WTC11 (cell line): ENCODE results near the gene EXOC1L. TPM values are rescaled to one million over a fixed set of nuclear protein-coding genes. Genes with fewer than 3 reads are reported as not detected.

ENCODE experiments used
- ATAC-seq: fragments of 200-7000 bp; cut with Tn5 transposase; 2 replicates; pipeline ENCODE4 v1.10.0; 2021; ENCODE audit warnings: mild to moderate bottlenecking, moderate library complexity
- CTCF ChIA-PET: fragments of 300-600 bp; sonication (Branson Sonifier 250); formaldehyde crosslinking; loops from one replicate; lab custom pipeline; 2021; ENCODE audit warnings: antibody characterized with exemption; lab: Charles Lee
- POLR2A ChIA-PET: fragments of 350-600 bp; sonication (Branson Sonifier 250); formaldehyde crosslinking; loops from one replicate; lab custom pipeline; 2021; ENCODE audit warnings: antibody characterized with exemption; lab: Charles Lee
- DNase-seq: peaks from one replicate; pipeline ENCODE4 v3.0.0; 2021; ENCODE audit warnings: low spot score
- H3K27ac Mint-ChIP-seq: 2 replicates; pipeline ENCODE4 v1.8.0; 2021; ENCODE audit warnings: mixed read lengths
- H3K27me3 Mint-ChIP-seq: 2 replicates; pipeline ENCODE4 v1.8.0; 2021; ENCODE audit warnings: low read depth, mild to moderate bottlenecking, moderate library complexity, mixed read lengths
- H3K36me3 Mint-ChIP-seq: 2 replicates; pipeline ENCODE4 v1.8.0; 2021; ENCODE audit warnings: mixed read lengths
- H3K4me1 Mint-ChIP-seq: 2 replicates; pipeline ENCODE4 v1.8.0; 2022; ENCODE audit warnings: mixed read lengths
- H3K4me3 Mint-ChIP-seq: 2 replicates; pipeline ENCODE4 v1.8.0; 2021; ENCODE audit warnings: mild to moderate bottlenecking, moderate library complexity, mixed read lengths
- H3K9me3 Mint-ChIP-seq: 2 replicates; pipeline ENCODE4 v1.8.0; 2021; ENCODE audit warnings: mixed read lengths
- ETV6 ChIP-seq: sonication (generic); formaldehyde crosslinking; IDR thresholded peaks from 2 replicates; pipeline ENCODE4 v1.8.1; 2022; ENCODE audit warnings: mild to moderate bottlenecking, missing genetic modification reagents
- GABPB1 ChIP-seq: sonication (generic); formaldehyde crosslinking; IDR thresholded peaks from 2 replicates; pipeline ENCODE4 v1.8.1; 2023; ENCODE audit warnings: mild to moderate bottlenecking, missing genetic modification reagents
- GTF2I ChIP-seq: fragments of 250-450 bp; sonication (Bioruptor Pico); conservative IDR thresholded peaks from 2 replicates; pipeline ENCODE4 v1.4.0; 2021; ENCODE audit warnings: mild to moderate bottlenecking
- KAT7 ChIP-seq: sonication (generic); formaldehyde crosslinking; IDR thresholded peaks from 2 replicates; pipeline ENCODE4 v1.8.1; 2023; ENCODE audit warnings: missing genetic modification reagents, mild to moderate bottlenecking, borderline replicate concordance
- NFATC4 ChIP-seq: fragments of 250-450 bp; sonication (Bioruptor Pico); IDR thresholded peaks from 2 replicates; pipeline ENCODE4 v1.9.0; 2021; ENCODE audit warnings: mild to moderate bottlenecking
- NFE2L1 ChIP-seq: sonication (generic); formaldehyde crosslinking; IDR thresholded peaks from 2 replicates; pipeline ENCODE4 v1.8.1; 2023; ENCODE audit warnings: missing genetic modification reagents
- RORB ChIP-seq: fragments of 250-450 bp; sonication (Bioruptor Pico); IDR thresholded peaks from 2 replicates; pipeline ENCODE4 v1.9.0; 2021; ENCODE audit warnings: mild to moderate bottlenecking
- SOX15 ChIP-seq: fragments of 250-450 bp; sonication (Bioruptor Pico); IDR thresholded peaks from 2 replicates; pipeline ENCODE4 v1.9.0; 2021; ENCODE audit warnings: mild to moderate bottlenecking
- TEAD1 ChIP-seq: sonication (generic); formaldehyde crosslinking; IDR thresholded peaks from 2 replicates; pipeline ENCODE4 v1.8.0; 2022; ENCODE audit warnings: mild to moderate bottlenecking, missing genetic modification reagents
- ZNF138 ChIP-seq: sonication (generic); formaldehyde crosslinking; conservative IDR thresholded peaks from 2 replicates; pipeline ENCODE4 v1.8.1; 2022; ENCODE audit warnings: mild to moderate bottlenecking, moderate library complexity, missing genetic modification reagents
- ZNF232 ChIP-seq: sonication (generic); formaldehyde crosslinking; IDR thresholded peaks from 2 replicates; pipeline ENCODE4 v1.8.0; 2022; ENCODE audit warnings: mild to moderate bottlenecking, missing genetic modification reagents
- ZNF671 ChIP-seq: fragments of 250-450 bp; sonication (Bioruptor Pico); IDR thresholded peaks from 2 replicates; pipeline ENCODE4 v1.8.0; 2021; ENCODE audit warnings: mild to moderate bottlenecking
- total RNA-seq: library from RNA; stranded (reverse); gene quantifications from 3 replicates; pipeline ENCODE4 v1.2.3, GENCODE V29; 2021
- TF ChIP-seq, protein P1 (sequence below): sonication (generic); formaldehyde crosslinking; IDR thresholded peaks from 2 replicates; pipeline ENCODE4 v1.8.1; 2023; ENCODE audit warnings: mild to moderate bottlenecking, missing genetic modification reagents
- TF ChIP-seq, protein P2 (sequence below): sonication (generic); formaldehyde crosslinking; IDR thresholded peaks from 2 replicates; pipeline ENCODE4 v1.8.1; 2022; ENCODE audit warnings: low read depth, missing genetic modification reagents, borderline replicate concordance
- TF ChIP-seq, protein P3 (sequence below): fragments of 250-450 bp; sonication (Bioruptor Pico); IDR thresholded peaks from 2 replicates; pipeline ENCODE4 v1.8.0; 2021; ENCODE audit warnings: mild to moderate bottlenecking
- TF ChIP-seq, protein P4 (sequence below): sonication (generic); formaldehyde crosslinking; IDR thresholded peaks from 2 replicates; pipeline ENCODE4 v1.8.0; 2022; ENCODE audit warnings: mild to moderate bottlenecking, missing genetic modification reagents
- TF ChIP-seq, protein P5 (sequence below): sonication (generic); formaldehyde crosslinking; conservative IDR thresholded peaks from 2 replicates; pipeline ENCODE4 v1.8.1; 2022; ENCODE audit warnings: mild to moderate bottlenecking, missing genetic modification reagents
- TF ChIP-seq, protein P6 (sequence below): sonication (generic); formaldehyde crosslinking; IDR thresholded peaks from 2 replicates; pipeline ENCODE4 v1.8.1; 2023; ENCODE audit warnings: mild to moderate bottlenecking, moderate library complexity, missing genetic modification reagents
- TF ChIP-seq, protein P7 (sequence below): sonication (generic); formaldehyde crosslinking; IDR thresholded peaks from 2 replicates; pipeline ENCODE4 v1.8.1; 2023; ENCODE audit warnings: mild to moderate bottlenecking, missing genetic modification reagents, moderate library complexity
- TF ChIP-seq, protein P8 (sequence below): fragments of 250-450 bp; sonication (Bioruptor Pico); IDR thresholded peaks from 2 replicates; pipeline ENCODE4 v2.1.2; 2022; ENCODE audit warnings: mild to moderate bottlenecking, moderate library complexity

The EXOC1L gene
- total RNA-seq, 1 experiment from 2014 or later, result not detected

DNA sequence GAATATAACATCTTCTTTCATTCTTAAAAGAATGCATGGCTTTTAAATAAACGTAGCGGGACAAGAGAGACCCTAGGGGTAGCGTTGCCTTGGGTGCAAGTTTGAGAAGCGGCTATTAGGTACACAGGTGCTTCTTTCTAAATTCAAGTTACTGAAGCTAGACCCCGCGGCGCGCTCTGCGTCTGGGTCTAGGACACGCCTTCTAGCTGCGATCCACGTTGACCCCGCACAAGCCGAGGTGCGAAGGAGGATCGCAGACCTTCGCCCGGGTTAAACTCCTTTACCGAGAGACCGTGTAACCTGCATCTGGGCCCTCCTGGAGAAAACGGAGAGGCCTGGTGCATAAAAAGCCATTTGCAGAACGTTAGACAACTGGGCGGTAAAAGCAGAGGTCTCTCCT lies 25.5 kb upstream of the EXOC1L start:
- H3K9me3 Mint-ChIP-seq, result no peaks in the 10 kb centered on the region
- no peaks in the 10 kb centered on the region for H3K36me3 Mint-ChIP-seq
- H3K27ac Mint-ChIP-seq, result no peak overlapping the region
- H3K27me3 Mint-ChIP-seq, result peaks cover 44% of the 10 kb centered on the region
- ChIA-PET POLR2A (no interaction called here), CTCF (no interaction called here)
- DNase-seq (peak; percentile 15), ATAC-seq (no peak)
- TF ChIP-seq, protein P1, sequence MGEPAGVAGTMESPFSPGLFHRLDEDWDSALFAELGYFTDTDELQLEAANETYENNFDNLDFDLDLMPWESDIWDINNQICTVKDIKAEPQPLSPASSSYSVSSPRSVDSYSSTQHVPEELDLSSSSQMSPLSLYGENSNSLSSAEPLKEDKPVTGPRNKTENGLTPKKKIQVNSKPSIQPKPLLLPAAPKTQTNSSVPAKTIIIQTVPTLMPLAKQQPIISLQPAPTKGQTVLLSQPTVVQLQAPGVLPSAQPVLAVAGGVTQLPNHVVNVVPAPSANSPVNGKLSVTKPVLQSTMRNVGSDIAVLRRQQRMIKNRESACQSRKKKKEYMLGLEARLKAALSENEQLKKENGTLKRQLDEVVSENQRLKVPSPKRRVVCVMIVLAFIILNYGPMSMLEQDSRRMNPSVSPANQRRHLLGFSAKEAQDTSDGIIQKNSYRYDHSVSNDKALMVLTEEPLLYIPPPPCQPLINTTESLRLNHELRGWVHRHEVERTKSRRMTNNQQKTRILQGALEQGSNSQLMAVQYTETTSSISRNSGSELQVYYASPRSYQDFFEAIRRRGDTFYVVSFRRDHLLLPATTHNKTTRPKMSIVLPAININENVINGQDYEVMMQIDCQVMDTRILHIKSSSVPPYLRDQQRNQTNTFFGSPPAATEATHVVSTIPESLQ (CRISPR knock-in tag), result no peak
- TF ChIP-seq SOX15 (CRISPR knock-in tag) (no peak), NFE2L1 (CRISPR knock-in tag) (no peak)
- TF ChIP-seq, protein P2, sequence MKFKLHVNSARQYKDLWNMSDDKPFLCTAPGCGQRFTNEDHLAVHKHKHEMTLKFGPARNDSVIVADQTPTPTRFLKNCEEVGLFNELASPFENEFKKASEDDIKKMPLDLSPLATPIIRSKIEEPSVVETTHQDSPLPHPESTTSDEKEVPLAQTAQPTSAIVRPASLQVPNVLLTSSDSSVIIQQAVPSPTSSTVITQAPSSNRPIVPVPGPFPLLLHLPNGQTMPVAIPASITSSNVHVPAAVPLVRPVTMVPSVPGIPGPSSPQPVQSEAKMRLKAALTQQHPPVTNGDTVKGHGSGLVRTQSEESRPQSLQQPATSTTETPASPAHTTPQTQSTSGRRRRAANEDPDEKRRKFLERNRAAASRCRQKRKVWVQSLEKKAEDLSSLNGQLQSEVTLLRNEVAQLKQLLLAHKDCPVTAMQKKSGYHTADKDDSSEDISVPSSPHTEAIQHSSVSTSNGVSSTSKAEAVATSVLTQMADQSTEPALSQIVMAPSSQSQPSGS (CRISPR knock-in tag), result no peak
- TF ChIP-seq, protein P3, sequence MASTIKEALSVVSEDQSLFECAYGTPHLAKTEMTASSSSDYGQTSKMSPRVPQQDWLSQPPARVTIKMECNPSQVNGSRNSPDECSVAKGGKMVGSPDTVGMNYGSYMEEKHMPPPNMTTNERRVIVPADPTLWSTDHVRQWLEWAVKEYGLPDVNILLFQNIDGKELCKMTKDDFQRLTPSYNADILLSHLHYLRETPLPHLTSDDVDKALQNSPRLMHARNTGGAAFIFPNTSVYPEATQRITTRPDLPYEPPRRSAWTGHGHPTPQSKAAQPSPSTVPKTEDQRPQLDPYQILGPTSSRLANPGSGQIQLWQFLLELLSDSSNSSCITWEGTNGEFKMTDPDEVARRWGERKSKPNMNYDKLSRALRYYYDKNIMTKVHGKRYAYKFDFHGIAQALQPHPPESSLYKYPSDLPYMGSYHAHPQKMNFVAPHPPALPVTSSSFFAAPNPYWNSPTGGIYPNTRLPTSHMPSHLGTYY (CRISPR knock-in tag), result no peak
- H3K4me3 Mint-ChIP-seq, result peak overlapping the region; percentile 54
- peaks cover 3% of the 10 kb centered on the region; the same call in 1 of the 2 replicates for H3K4me1 Mint-ChIP-seq

DNA sequence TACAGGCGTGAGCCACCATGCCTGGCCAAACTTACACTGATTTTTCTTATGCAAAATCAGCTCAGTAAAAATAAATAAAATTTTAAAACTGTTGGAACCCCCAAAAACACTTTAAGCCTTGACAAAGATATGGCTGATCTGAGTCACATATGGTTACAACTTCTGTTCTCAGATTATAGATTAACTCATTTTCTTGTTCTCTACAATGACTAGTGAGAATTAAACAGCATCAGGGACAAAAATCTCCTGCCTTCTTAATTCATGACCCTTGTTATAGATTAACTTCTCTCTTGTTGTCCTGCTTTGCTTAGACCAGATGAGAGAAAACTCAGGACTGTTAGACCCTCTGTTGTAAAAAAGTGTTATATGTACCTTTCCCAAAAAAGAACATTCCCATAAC lies 24.2 kb upstream of the EXOC1L start:
- no peaks in the 10 kb centered on the region for H3K9me3 Mint-ChIP-seq
- ATAC-seq (no peak), DNase-seq (no peak)
- no peaks in the 10 kb centered on the region for H3K36me3 Mint-ChIP-seq
- CTCF ChIA-PET, result no interaction called here
- TF ChIP-seq ZNF671 (CRISPR knock-in tag) (no peak), RORB (CRISPR knock-in tag) (no peak)
- H3K4me3 Mint-ChIP-seq, result no peak overlapping the region
- H3K27me3 Mint-ChIP-seq, result peaks cover 44% of the 10 kb centered on the region
- H3K4me1 Mint-ChIP-seq, result peaks cover 3% of the 10 kb centered on the region; the same call in 1 of the 2 replicates
- no peak overlapping the region for H3K27ac Mint-ChIP-seq
- POLR2A ChIA-PET, result no interaction called here

DNA sequence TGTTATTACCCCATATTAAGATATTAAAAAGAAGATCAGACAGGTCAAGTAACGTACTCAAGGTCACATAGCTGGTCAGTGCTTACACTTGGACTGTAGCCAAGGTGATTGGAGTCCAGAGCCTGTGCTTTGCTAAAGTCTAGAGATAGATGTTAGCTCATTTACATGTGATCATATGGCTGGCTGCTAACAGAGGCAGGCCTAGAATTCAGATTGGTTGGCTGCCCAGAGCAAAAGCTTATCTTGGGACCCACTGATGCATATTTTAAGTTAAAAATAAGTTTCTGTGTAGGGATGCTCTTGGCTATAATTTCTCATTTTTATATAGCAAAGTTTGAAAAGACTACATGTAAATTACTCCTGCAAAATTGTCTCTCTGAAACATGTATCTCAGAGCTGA lies 18.1 kb upstream of the EXOC1L start:
- H3K9me3 Mint-ChIP-seq, result no peaks in the 10 kb centered on the region
- no peak overlapping the region for H3K4me3 Mint-ChIP-seq
- no peaks in the 10 kb centered on the region for H3K36me3 Mint-ChIP-seq
- DNase-seq (no peak), ATAC-seq (no peak)
- H3K27ac Mint-ChIP-seq, result no peak overlapping the region
- H3K27me3 Mint-ChIP-seq, result peaks cover 4% of the 10 kb centered on the region
- ChIA-PET CTCF (no interaction called here), POLR2A (no interaction called here)
- H3K4me1 Mint-ChIP-seq, result no peaks in the 10 kb centered on the region
- no peak for TF ChIP-seq ZNF671 (CRISPR knock-in tag)
- TF ChIP-seq GABPB1 (CRISPR knock-in tag), result no peak
- TF ChIP-seq KAT7 (CRISPR knock-in tag), result no peak
- TF ChIP-seq ZNF232 (CRISPR knock-in tag), result no peak
- TF ChIP-seq, protein P4, sequence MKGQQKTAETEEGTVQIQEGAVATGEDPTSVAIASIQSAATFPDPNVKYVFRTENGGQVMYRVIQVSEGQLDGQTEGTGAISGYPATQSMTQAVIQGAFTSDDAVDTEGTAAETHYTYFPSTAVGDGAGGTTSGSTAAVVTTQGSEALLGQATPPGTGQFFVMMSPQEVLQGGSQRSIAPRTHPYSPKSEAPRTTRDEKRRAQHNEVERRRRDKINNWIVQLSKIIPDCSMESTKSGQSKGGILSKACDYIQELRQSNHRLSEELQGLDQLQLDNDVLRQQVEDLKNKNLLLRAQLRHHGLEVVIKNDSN, result no peak
- TF ChIP-seq, protein P5, sequence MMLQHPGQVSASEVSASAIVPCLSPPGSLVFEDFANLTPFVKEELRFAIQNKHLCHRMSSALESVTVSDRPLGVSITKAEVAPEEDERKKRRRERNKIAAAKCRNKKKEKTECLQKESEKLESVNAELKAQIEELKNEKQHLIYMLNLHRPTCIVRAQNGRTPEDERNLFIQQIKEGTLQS (CRISPR knock-in tag), result no peak
- TF ChIP-seq TEAD1, result no peak

DNA sequence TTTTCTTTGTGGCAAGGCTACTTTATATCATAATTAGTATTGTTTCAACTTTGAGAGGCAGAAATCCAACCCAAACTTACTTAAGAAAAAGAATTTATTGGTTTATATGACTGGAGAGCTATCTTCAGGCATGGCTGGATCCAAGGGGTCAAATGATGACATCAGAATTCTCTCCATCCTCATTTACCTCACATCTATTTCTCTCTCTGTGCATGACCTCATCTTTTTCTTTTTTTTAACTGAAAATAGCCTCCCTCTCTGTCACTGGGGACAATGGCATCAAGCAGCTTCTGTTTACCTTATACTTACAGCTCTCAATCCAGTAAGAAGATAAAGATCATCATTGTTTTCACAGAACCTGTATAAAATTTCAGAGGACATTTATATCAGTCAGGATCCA lies 12.0 kb upstream of the EXOC1L start:
- ChIA-PET CTCF (no interaction called here), POLR2A (no interaction called here)
- Mint-ChIP-seq H3K4me1 (no peaks in the 10 kb centered on the region), H3K27ac (no peak overlapping the region), H3K4me3 (no peak overlapping the region), H3K9me3 (no peaks in the 10 kb centered on the region; the same call in 1 of the 2 replicates), H3K27me3 (no peaks in the 10 kb centered on the region; the same call in 1 of the 2 replicates), H3K36me3 (no peaks in the 10 kb centered on the region)
- no peak for DNase-seq
- no peak for ATAC-seq
- no peak for TF ChIP-seq NFATC4 (CRISPR knock-in tag)
- TF ChIP-seq ETV6 (CRISPR knock-in tag), result no peak
- TF ChIP-seq, protein P6, sequence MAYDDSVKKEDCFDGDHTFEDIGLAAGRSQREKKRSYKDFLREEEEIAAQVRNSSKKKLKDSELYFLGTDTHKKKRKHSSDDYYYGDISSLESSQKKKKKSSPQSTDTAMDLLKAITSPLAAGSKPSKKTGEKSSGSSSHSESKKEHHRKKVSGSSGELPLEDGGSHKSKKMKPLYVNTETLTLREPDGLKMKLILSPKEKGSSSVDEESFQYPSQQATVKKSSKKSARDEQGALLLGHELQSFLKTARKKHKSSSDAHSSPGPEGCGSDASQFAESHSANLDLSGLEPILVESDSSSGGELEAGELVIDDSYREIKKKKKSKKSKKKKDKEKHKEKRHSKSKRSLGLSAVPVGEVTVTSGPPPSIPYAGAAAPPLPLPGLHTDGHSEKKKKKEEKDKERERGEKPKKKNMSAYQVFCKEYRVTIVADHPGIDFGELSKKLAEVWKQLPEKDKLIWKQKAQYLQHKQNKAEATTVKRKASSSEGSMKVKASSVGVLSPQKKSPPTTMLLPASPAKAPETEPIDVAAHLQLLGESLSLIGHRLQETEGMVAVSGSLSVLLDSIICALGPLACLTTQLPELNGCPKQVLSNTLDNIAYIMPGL, result no peak
- TF ChIP-seq GTF2I, result no peak
- TF ChIP-seq ZNF138 (CRISPR knock-in tag), result no peak
- TF ChIP-seq, protein P7, sequence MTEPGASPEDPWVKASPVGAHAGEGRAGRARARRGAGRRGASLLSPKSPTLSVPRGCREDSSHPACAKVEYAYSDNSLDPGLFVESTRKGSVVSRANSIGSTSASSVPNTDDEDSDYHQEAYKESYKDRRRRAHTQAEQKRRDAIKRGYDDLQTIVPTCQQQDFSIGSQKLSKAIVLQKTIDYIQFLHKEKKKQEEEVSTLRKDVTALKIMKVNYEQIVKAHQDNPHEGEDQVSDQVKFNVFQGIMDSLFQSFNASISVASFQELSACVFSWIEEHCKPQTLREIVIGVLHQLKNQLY, result no peak
- TF ChIP-seq, protein P8, sequence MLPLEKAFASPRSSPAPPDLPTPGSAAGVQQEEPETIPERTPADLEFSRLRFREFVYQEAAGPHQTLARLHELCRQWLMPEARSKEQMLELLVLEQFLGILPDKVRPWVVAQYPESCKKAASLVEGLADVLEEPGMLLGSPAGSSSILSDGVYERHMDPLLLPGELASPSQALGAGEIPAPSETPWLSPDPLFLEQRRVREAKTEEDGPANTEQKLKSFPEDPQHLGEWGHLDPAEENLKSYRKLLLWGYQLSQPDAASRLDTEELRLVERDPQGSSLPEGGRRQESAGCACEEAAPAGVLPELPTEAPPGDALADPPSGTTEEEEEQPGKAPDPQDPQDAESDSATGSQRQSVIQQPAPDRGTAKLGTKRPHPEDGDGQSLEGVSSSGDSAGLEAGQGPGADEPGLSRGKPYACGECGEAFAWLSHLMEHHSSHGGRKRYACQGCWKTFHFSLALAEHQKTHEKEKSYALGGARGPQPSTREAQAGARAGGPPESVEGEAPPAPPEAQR (CRISPR knock-in tag), result no peak
